NCI-H524 (cell line): Measurements from ENCODE around the gene POLDIP2.
A peak's percentile ranks its signal among the peaks of the same experiment; 100 is the strongest.

Experiments
- DNase-seq, 2 experiments: peaks; one replicate each; lab custom pipeline; 2025; lab: John Stamatoyannopoulos, UW

POLDIP2 gene

GRCh38 chr17:28335959-28336871 is 21.1 kb downstream of the POLDIP2 start:
- peak; percentile 60 to 81 for DNase-seq

DNA sequence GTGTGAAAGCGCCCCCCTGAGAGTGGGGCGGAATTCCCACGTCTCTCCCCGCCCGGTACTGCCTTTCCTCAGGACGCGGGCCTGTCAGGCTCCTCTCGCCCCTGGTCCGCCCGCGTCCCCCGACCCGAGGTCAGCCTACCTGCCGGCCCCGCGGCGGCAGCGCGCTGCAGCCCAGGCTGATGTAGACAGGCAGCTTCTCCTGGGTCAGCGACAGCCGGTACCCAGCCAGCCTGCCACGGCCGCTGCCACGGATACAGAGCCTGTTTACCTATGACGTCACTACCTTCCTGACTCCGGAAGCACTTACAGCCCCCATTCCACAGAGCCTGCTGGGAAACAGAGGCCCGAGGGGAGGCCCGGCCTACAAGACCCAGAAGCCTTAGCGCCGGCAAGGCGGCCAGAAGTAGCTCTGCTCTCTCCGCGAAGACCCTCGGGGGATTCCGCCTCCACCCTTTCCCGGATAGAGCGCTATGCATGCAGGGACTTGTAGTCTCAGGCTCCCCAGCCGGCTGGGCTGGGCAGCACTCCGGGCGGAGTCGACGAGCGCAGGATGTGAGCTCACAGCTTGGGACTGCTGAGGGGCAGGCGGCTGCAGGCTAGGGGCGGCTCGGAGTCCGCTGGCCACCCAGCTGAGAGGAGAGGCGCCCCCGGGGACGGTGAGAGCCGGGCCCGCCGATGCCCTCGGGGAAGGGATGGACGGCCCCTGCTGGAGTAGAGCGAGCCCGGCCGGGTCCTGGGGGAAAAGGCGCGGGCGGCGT is 21.9 kb downstream of the POLDIP2 start, which contains the start of the genes IFT20 and TNFAIP1:
Gene IFT20 (minus strand): TSS at position 272 of the 758 bp plus-strand sequence. CDS start 3,487 bp downstream, outside the sequence.
Gene TNFAIP1 (plus strand): TSS at position 561 of the 758 bp plus-strand sequence. CDS start 3,761 bp downstream, outside the sequence.
- DNase-seq: peak; percentile 100

DNA sequence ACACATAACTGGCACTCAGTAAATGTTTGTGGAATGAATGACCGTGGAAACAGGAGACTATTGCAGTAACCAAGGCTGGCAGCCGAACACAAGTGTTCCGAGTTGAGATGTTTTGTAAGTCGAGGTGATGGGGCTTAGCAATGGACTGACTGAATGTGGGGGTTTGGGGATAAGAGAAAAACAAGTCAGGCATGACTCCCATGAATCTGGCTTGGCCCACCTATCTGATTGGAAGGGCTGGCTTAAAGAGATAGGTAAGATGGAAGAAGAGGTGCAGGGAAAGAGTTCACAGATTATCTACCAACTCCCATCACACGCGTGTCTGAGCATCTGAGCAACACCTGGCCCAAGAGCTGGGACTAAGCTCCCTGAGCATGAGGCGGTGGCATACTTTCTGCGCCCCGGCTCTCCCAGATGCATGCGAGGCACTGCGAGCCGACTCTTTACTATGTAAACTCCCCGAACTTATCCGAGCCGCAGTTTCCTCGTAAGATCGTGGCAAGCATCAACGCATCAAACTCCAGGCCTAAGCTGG is 22.6 kb downstream of the POLDIP2 start:
- DNase-seq: peak in 1 of 2 experiments; percentile 86

DNA sequence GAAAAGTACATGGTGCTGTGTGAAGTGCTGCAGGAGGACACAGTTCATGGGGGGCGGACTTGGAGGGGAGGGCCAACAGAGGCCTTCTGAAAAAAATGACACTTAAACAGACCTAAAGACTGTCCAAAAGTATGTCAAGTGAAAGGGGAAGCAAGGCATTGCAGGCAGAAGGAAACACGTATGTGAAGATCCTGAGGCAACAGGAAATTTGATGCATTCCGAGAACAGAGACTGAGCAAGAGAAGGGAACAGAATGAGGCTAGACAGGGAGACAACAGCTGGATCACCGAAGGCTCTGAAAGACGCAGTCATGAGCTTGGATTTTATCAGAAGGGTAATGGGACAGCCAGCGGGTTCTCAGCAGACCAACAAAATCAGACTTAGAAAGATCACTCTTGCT is 23.2 kb downstream of the POLDIP2 start:
- no peak for DNase-seq

DNA sequence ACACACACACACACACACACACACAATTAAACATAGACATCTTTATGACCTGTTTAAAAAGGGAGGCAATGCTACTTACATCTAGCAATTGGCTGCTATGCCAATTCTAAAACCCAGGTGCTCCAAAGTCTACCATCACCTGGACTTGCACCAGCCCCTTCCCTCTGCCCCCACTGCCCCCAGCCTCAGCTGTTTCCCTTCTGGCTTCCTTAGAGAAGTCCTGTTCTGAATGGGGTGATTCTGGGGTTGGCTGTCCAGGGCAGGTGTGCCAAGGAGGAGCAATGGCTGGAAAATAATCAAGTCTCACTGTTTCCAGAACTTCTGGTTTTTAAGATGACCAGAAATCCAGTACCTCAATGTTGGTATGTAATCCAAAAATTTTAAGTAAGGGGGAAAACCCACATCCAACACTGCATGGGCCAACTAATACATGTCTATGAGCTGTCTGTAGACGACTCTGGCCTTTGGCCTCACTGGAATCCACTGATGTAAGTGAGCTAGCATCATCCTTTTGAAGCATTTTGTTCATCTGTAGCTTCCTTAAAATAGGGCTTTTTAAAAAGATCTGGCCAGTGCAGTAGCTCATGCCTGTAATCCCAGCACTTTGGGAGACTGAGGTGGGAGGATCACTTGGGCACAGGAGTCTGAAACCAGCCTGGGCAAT is 24.1 kb downstream of the POLDIP2 start:
- DNase-seq: no peak

DNA sequence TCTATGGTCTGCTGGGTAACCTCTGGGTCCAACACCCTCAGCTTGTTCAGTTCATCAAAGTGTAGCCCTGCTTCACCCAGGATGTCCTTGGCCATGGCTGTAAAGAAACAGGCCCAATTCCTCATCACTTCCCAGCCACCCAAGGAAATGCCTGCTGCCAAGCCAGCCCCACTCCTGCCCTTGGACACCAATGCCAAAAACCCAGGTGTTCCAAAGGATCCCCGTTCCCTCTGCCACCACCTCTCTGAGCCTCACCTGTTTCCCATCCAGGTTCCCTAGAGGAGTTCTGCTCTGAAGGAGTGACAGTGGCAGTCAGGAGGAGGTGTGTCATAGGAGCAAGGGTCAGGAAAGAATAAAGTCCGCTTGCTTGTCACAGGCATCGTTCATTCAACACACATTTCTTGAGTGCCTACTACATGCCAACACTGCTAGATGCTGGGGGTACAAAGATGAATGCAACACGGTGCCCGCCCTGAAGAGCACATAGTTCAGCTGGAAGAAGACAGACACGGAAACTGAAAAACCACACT is 25.4 kb downstream of the POLDIP2 start:
- DNase-seq: no peak

- DNase-seq: no peak
Measured at GRCh38 chr17:28330671-28331070, 26.7 kb downstream of the POLDIP2 start.

DNA sequence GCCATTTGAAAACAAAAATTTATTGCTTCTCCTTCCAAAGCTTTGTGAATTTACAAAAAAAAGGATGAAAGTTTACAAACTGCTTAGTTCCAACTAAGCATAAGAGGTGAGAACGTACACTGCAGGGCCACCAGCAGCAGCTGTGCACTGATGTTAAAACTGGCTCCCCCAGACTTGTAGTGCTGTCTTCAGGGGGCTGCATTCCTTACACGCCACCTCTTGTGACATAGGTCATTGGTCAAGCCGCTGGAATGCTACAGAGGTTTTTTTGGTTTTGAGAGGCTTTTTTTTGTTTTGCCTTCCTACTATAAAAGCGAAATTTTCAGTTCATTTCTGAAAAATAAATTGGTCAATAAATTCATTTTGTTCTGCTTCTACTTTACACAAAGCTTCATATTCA is 29.0 kb downstream of the POLDIP2 start:
- no peak for DNase-seq

GRCh38 chr17:28327709-28328108 is 29.6 kb downstream of the POLDIP2 start:
- DNase-seq: peak in 1 of 2 experiments; percentile 65

DNA sequence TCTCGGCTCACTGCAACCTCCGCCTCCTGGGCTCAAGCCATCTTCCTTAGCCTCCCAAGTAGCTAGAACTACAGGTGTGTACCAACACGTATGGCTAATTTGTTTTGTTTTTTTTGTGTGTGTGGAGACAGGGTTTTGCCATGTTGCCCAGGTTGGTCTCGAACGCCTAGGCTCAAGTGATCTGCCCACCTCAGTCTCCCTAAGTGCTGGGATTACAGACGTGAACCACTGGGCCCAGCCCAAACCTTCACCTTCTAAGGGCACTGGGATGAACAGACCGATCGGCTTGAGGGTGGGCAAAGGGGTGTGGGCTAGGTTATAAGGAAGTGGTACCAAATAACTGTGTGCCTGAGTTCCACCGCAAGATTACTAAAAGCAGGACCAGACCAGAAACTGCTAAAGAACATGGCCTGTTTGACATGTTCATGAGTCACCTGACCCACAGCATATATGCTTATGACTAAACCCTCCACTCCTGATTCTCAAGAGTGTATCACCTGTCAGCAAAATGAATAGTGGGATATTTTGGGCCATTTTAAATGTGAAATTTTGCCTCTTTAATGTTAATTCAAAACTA is 30.2 kb downstream of the POLDIP2 start:
- DNase-seq: no peak

- peak; percentile 50 to 75 for DNase-seq
Measured at GRCh38 chr17:28326114-28326513, 31.2 kb downstream of the POLDIP2 start.

DNA sequence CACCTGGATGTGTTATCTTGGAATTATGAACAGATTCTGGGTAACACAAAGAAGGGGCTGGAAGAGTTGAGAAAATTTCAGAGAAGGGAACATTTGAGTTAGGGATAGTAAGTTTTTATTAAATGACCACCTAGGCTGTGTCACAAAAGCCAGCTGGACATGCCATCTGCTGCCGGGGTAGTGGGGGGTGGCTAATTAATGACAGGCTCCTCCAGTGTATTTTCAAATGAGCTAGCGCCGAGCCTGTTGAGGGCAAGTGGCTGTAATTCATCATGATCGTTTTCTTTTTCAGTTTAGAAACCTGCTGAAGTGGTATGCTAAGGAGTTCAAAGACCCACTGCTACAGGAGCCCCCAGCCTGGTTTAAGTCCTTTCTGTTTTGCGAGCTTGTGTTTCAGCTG is 32.1 kb downstream of the POLDIP2 start:
- DNase-seq: peak; percentile 94 to 98

DNA sequence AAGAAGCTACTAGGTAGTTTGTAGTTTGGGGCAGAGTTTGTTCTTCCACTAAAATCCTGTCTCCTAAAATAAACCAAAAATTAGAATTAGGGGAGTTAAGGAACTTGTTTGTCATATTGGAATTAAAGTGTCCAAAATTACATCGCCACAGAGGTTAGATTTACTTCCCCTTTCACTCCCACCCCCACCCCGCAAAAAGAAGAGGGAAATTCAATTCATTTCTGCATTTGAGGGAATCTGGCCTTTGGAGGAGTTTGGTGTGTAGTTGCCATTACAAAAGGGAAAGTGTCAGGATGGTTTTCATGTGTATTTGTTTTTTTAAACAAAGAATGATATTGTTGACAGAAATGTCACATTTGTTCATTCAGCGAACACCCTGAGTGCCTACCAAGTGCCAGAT is 32.5 kb downstream of the POLDIP2 start:
- DNase-seq: no peak

DNA sequence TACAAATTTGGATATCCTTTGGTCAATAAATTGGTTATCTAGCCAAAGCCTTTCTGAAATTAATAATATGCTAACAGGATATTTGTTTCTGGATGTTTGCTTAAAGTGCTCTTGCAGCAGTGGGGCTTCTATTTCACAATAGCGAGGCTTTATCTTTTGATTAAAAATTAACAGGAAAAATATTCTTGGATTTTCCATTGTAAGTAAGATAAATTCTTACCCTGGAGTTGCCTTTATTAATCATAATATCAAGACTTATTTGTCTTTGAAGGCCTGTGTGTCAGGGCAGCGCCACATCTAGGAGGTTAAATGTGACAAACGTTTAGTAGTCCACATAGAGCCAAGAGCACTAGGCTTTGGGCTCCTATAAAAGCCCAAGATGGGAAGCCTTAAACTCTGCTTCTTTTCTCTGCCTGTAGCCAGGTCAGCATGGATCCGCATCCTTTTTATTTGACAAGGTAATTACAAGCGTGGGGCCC is 33.0 kb downstream of the POLDIP2 start:
- DNase-seq: peak in 1 of 2 experiments; percentile 46

GRCh38 chr17:28320215-28321061 is 36.9 kb downstream of the POLDIP2 start:
- DNase-seq: no peak

DNA sequence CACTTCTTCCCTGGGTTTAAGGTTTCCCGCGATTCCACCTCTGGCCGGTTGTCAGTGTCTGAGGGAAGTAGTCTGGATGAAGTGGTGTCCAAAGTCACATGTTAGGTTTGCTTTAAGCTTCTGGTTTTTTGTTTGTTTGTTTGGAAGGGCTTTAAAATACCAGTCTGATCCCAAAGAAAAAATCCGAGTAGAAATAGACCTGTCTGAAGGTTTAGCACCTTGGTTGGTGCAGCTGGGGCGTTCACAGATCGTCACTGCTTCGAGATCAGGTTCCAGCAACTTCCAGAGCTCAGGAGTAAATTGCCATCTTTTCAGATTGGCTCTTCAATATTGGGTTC is 37.8 kb downstream of the POLDIP2 start:
- no peak for DNase-seq

- peak; percentile 100 for DNase-seq
Measured at GRCh38 chr17:28318759-28319597, 38.3 kb downstream of the POLDIP2 start, which contains the start of gene TMEM97. Gene TMEM97, plus strand, starts transcription at chr17:28319200. Its CDS starts 40 bp downstream, at chr17:28319240.

DNA sequence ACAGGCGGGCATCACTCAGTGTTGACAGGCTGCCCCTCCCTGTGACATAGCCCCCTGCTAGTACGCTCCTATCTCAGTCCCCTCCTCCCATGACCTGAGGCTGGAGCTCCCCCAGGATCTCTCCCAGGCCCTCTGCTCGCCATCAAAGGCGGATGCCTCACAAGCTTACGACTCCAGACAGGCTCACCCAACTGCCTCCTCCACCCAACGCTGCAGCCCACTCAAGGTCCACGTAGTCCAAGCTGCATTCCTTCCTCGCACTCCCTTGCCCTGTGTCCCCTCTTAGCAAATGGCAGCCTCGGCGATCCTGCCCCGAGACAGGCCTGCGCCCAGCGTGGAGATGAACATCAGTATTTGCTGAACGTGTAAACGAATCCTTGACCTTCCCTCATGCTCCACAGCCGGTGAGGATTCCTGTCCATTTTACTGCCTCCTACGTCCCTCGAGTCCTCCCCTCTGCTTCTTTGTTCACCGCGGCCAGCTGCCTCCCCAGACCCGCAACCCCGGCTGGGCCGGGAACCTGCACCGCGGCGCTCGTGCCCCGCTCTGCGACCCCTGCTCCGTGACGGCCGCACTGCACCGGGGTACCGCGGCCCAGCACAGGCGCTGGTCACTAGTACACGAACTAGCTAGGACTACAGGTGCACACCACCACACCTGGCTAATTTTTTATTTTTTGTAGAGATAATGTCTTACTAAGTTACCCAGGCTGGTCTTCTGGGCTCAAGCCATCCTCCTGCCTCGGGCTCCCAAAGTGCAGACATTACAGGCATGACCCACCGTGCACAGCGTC is 39.2 kb downstream of the POLDIP2 start:
- DNase-seq: peak in 1 of 2 experiments; percentile 43
